ENCODE results near the gene CYBC1.

- no peak for TF ChIP-seq CTCF (conservative IDR thresholded peaks at IDR 0.05 in 1 of 2, IDR thresholded peaks at IDR 0.05 in 1 of 2; ENCODE audit: extremely low read depth in 1 of 2, insufficient read depth in 1 of 2, low read depth in 1 of 2, low read length in 2 of 2)
- no peak for TF ChIP-seq EZH2 (IDR thresholded peaks at IDR 0.05; ENCODE audit: borderline replicate concordance, low read length)
These were observed 35.9 kb upstream of the CYBC1 start for GRCh38 chr17:82486231-82487094.
